ENCODE results near the gene SPINDOC.

DNA sequence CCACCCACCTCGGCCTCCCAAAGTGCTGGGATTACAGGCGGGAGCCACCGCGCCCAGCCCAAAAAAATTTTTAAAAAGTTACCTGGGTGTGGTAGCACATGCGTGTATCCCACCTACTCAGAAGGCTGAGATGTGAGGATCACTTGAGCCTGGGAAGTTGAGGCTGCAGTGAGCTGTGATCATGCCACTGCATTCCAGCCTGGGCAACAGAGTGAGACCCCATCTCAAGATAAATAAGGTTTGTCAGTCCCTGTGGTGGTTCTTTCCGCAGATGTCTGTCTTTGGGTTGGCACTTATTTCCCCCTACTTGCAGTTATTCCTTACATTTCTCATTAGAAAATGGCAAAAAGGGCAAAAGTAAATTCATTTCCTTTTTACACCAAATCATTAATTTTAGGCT, 33.6 kb downstream of the SPINDOC start:
- no peak for TF ChIP-seq EZH2phosphoT487 (IDR thresholded peaks at IDR 0.05; ENCODE audit: insufficient read depth, low read depth)
- TF ChIP-seq EZH2 (IDR thresholded peaks at IDR 0.05; ENCODE audit: insufficient read depth, poor library complexity, severe bottlenecking): no peak
